HG03196 (cell line): Measurements from ENCODE around the gene ADRA2B.

Experiments used
- ATAC-seq: cut with Tn5 transposase; IDR thresholded peaks from one replicate; pipeline ENCODE4 v1.9.1; 2021; ENCODE audit not compliant: unreplicated experiment

Gene ADRA2B

DNA sequence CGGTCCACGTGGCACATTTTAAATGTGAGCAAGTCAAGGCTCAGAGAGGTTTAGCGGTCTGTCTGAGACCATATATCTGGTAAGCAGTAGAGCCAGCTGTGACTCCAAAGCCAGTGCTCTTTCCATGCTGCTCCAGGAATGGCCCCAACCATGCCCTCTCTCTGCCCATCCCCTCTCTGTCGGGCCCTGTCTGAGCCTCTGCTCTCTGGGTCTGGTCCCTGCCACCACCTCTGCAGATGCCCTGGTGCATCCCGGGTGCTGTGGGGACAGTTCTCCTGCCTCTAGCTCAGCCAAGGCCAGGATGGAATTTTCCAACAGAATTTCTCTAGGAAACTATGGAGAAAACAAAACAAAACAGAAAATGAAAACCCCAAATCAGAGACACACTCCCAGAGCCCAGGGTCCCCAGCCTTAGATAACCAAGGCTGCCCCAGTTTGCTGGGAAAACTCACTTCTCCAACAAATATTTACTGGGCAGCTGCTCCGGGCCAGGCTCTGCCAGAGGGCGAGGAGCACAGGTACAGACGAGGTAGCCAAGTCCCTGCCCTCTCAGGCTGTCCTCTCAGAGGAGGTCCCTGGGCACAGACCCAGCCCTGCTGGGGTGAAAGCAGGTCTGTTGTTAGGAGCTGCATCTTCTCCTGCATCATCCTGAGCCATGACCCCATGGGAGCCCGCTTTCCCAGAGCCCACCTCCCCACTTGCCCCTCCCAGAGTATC lies 9.2 kb downstream of the ADRA2B start:
- no peak for ATAC-seq

DNA sequence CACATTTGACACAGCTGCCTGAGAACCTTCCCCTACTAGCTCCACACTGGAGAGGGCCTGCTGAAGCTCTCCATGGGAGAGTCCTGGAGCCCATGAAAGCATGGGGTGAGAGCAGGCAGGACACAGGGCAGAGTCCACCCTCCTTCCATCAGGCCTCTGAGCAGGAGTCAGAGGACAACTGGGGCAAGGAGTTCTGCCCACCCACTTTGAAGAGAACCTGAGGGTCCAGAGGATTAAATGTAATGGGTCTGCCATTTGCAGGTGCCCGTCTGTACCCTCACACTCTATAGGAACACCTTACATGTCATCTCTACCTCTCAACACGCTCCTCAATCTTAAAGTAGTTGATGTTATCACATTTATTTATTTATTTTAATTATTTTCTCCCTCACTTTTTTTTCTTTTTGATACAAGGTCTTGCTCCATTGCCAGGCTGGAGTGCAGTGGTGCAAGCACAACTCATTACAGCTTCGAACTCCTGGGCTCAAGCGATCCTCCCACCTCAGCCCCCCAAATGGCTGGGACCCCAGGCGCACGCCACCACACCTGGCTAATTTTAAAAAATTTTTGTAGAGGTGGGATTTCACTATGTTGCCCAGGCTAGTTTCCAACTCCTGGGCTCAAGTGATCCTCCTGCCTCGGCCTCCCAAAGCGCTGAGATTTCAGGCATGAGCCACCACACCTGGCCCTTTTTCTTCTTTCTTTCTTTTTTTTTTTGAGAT lies 10.2 kb downstream of the ADRA2B start:
- ATAC-seq, result no peak

GRCh38 chr2:96105152-96105915 lies 11.0 kb downstream of the ADRA2B start:
- no peak for ATAC-seq

- no peak for ATAC-seq
Observed at GRCh38 chr2:96104487-96104861, 11.9 kb downstream of the ADRA2B start.

- ATAC-seq, result no peak
Observed at GRCh38 chr2:96103761-96104486, 12.4 kb downstream of the ADRA2B start.

- no peak for ATAC-seq
Observed at GRCh38 chr2:96103187-96103601, 13.2 kb downstream of the ADRA2B start.

GRCh38 chr2:96102596-96103186 lies 13.7 kb downstream of the ADRA2B start:
- no peak for ATAC-seq

DNA sequence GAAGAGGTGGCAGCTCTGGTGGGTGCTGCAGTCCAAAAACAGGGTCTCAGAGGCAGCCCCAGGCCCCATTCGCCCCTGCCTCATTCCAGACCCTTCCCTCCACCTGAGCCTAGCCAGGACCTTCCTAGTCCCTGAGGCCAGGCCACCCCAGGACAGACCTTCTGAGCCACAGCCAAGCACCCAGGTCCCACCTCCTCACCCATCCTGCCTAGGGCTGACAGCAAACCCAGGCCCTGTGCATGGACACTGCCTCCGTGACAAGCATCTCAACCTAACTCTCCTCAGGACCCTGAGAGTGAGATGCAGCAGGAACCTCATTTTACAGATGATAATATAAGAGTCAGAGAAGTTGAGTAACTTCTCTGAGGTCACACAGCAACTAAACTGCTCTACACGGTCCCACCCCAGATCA lies 15.5 kb downstream of the ADRA2B start:
- no peak for ATAC-seq

GRCh38 chr2:96099861-96100798 lies 16.2 kb downstream of the ADRA2B start:
- ATAC-seq, result no peak

GRCh38 chr2:96098900-96099590 lies 17.3 kb downstream of the ADRA2B start:
- no peak for ATAC-seq

DNA sequence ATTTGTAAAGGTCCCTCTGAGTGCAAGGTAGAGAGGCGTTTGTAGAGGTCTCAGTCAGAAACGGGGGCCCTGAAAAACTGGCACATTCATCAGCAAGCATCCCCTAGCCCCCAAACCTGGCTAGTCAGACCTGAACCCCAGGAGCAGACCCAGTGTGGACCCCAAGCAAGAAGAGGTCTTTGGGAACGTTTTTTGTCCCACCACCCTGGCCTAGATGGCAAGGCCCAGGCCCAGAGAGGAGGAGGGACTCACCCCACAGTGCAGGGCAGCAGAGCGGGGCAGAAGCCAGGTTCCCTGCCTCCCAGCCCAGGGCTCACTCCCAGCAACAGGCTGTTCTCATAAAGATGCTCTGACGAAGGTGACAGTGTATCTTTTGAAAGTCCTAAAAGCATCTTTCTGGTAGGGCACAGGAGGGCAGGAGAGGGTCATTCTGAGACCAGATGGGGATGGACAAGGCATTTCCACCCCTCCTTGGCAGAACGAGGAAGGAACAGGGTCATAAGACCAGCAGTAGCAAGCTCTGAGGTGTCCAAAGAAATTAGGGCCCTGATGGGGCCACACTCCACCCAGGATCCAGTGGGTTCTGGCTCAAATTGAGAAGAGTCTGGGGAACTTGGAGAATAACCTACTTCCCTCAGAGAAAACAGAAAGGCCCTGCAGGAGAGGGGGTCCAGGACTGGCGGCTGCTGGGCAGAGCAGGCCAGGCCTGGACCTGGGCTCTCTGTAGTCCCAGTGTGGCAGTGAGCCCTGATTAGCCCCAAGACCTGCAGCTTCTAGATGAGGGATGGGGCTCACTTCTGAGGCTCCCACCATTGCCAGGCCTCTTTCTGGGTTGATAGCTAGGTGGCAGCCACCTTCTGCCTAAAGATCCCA lies 18.2 kb downstream of the ADRA2B start:
- no peak for ATAC-seq

GRCh38 chr2:96097441-96097840 lies 18.9 kb downstream of the ADRA2B start:
- ATAC-seq, result no peak

DNA sequence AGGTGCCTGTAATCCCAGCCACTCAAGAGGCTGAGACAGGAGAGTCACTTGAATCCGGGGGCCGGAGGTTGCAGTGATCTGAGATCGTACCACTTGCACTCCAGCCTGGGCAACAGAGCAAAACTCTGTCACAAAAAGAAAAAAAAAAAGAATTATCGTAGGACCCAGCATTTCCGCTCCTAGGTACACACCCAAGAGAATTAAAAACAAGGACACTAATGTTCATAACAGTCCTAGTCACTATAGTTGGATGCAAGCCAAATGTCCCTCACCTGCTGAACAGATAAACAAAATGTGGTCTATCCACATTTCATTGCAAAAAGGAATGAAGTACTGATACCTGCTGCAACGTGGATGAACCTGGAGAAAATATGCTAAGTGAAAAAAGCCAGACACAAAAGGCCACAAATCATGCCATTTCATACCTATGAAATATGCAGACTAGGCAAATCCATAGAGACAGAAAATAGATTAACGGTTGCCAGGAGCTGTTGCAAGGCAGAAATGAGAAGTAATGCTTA lies 21.2 kb downstream of the ADRA2B start:
- no peak for ATAC-seq

- ATAC-seq, result no peak
Observed at GRCh38 chr2:96093528-96093927, 22.8 kb downstream of the ADRA2B start.

GRCh38 chr2:96092951-96093350 lies 23.4 kb downstream of the ADRA2B start:
- no peak for ATAC-seq

DNA sequence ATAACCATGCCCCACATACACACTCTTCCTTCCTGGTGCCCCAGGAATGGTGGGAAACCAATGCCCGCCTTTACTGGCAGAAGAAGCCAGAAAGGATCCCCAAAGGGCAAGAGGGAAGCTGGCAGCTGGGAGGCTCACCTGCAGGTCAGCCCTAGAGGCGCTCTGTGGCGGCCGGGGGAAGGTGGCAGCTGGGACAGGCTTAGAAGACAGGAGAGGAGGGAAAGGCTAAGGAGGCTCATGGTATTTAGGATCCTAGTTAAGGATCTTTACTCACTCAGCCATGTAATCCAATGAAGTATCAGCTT lies 23.8 kb downstream of the ADRA2B start:
- no peak for ATAC-seq

GRCh38 chr2:96091711-96092572 lies 24.4 kb downstream of the ADRA2B start:
- ATAC-seq, result no peak
